Activated CD8-positive, alpha-beta memory T cell treated with anti-CD3 and anti-CD28 coated beads for 24 hours (primary cell): Measurements from ENCODE around the gene STAG3.

Source experiments
- DNase-seq: peaks from one replicate; pipeline ENCODE4 v3.0.0-alpha.2; 2020

The STAG3 gene

GRCh38 chr7:100156331-100157068, 21.2 kb upstream of the STAG3 start:
- DNase-seq, result no peak

DNA sequence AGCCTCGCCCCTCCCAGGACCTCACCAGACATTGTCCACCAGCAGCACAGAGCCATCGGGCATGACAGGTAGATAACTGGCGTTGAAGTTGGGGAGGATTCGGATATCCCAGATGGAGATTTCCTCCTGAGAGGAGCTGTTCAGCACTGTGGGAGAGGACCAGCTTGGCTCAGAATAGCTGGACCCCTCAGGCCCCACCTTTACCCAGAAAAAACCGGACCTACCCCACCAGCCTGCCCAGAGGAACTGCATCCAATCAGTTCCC, 20.7 kb upstream of the STAG3 start:
- no peak for DNase-seq

DNA sequence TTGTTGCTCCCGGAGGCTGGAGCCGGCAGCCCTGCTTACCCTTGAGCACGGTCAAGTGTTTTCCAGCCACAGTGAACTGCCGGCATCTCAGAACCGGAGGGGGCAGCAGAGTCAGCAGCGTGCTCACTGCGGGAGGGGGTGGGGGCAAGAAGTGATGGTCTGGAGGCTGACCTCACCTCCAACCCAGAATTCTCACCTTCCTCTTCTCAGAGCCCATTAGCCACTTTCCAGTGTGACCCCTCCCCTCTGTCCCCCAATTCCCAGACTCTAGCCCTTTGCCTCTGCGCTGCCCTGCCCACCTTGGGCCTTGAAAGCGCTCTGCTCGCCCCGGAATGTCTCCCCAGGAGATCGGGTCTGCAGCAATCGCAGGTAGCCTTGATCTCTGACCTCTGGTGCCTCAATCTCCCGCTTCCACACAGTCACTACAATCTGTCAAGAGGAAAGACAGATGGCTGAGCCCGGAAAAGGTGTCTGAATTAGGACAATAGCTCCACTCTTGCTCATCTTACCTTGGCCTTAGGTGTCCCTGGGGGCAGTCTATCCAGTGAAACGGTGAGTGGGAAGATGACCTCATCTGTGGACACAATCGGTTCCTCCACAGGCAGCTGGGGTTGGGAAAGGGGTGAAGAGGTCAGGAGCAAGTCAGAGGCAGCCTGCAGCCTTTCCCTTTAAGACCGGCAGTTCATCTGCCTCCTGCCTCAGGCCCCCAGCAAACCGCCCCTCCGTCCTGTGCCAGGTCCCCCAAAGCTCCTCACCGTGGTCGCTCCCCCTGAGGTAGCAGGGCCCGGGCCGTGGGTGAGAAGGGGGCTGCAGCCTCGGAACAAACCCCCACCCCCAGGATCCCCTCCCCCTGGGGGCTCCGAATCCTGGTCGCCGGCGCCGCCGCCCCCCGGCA, 20.1 kb upstream of the STAG3 start:
- no peak for DNase-seq

DNA sequence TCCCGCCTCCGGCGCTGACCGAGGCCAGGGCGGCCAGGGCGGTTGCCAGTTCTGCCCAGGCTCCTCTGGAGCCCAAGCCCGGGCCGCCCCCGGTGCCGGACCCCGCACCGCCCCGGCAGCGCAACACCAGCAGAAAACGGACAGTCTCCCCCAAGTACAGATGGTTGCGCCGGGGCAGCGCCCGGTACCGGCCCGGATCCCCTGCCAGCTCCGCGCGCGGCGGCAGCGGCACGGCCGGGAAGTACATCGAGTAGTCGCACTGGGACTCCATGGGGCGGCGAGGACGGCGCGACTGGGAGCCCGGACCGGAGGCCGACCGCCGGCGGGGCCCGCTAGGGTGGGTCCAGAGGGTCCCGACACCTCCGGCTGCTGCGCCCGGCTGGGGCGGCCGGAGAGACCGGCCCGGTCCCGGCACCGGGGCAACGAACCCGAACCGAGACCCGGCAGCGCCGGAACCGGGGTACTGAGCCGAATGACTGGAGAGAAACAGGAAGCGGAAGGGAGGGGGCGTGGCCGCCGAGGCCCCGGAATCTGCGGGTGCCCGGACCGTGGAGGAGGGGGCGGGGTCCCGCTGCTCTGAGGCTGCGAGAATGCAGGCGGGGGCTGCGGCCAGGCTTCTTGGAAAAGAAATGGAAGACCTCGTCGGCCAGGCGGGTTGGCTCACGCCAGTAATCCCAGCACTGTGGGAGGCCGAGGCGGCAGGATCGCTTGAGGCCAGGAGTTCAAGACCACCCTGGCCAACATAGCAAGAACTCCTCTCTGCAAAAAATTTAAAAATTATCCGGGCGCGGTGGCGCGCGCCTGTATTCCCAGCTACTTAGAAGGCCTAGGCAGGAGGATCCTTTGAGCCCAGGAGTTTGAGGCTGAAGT, 19.3 kb upstream of the STAG3 start, which contains the start of gene TRAPPC14:
TRAPPC14 (minus strand) TSS at position 495 of the 870 bp plus-strand sequence; CDS start at position 271, 224 bp downstream.
- peak; percentile 97 for DNase-seq

DNA sequence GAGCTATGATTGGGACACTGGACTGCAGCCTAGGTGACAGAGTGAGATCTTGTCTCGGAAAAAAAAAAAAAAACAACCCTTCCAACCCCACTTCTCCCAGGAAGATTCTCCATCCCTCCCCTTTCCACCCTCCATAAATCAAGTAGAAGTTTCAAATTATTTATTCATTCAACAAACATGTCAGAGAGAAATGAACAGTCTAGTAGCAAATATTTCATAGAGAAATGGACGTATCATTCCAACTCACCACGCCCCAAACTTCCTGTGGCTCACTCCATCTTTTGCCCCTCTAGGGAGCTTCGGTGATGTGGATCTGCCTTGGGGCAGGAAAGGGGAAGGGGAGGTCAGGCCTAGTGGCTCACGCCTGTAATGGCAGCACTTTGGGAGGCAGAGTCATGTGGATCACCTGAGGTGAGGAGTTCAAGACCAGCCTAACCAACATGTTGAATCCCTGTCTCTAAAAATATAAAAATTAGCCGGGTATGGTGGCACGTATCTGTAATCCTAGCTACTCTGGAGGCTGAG, 18.6 kb upstream of the STAG3 start:
- no peak for DNase-seq

GRCh38 chr7:100160067-100160466, 17.7 kb upstream of the STAG3 start:
- no peak for DNase-seq

- DNase-seq, result no peak
Observed at GRCh38 chr7:100163006-100163531, 14.6 kb upstream of the STAG3 start.

- no peak for DNase-seq
Observed at GRCh38 chr7:100163871-100164270, 13.8 kb upstream of the STAG3 start.

- DNase-seq, result no peak
Observed at GRCh38 chr7:100166317-100166940, 11.3 kb upstream of the STAG3 start.

- DNase-seq, result no peak
Observed at GRCh38 chr7:100166970-100167911, 10.5 kb upstream of the STAG3 start.

GRCh38 chr7:100167912-100168323, 9.8 kb upstream of the STAG3 start:
- DNase-seq, result no peak

DNA sequence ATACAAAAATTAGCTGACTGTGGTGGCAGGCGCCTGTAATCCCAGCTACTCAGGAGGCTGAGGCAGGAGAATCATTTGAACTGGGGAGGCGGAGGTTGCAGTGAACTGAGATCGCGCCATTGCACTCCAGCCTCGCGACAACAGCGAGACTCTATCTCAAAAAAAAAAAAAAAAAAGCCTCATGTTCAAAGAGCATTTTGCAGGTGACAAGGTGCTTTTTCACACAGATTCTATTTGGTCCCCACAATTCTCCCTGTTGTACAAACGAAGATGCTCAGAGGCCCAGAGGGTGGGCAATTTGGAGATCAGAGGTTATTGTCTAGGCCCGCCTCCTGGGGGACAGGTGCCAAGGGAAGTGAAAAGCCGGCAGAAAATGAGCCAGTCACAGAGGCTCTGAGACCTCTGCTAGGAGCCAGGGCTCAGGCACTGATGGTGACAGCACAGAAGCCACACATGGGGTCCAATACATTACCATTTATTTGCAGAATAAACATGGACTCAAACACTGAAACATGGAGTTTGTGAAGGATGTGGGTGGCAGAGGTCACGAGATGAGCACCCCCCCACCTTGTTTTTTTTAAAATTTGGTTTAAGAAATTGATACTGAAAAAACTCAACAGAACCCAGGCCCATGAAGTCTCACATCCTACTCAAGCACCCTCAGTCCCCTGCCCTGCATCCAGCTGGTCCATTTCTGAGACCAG, 8.4 kb upstream of the STAG3 start:
- no peak for DNase-seq

DNA sequence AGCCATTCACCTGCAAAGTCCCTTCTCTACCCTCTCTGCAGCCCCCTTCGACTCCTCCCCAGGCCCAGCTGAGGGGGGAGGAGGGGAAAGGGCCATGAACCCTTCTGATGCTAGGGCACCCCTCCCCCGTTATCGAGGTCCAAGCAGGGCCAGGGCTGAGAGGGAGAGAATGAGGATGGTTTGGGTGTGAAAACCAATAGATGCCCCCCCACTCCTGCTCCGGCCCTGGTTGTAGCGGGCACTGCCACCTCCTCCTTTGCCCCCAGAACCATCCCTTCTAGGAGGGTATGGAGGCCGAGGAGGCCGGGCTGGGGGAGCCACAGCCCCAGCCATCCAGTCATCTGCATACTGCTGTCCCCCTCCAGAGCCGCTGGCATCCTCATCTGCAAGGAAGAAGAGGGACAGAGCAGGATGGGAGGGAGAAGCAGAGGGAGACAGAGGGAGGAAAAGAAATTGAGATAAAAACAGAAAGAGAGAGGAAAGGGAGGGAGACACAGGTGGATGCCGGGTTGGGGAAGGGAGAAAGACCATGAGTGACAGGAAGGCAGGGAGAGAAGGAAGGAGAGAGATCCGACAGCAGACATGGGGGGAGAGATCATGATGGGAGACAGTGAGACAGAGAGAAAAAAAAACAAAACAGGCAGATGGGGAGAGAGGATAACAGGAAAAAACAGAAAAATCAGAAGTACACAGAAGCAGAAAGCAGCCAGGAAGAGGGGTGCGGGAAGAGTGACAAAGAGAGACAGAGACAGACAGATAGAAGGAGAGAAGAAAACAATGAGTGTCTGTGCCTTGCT, 7.4 kb upstream of the STAG3 start:
- no peak for DNase-seq

DNA sequence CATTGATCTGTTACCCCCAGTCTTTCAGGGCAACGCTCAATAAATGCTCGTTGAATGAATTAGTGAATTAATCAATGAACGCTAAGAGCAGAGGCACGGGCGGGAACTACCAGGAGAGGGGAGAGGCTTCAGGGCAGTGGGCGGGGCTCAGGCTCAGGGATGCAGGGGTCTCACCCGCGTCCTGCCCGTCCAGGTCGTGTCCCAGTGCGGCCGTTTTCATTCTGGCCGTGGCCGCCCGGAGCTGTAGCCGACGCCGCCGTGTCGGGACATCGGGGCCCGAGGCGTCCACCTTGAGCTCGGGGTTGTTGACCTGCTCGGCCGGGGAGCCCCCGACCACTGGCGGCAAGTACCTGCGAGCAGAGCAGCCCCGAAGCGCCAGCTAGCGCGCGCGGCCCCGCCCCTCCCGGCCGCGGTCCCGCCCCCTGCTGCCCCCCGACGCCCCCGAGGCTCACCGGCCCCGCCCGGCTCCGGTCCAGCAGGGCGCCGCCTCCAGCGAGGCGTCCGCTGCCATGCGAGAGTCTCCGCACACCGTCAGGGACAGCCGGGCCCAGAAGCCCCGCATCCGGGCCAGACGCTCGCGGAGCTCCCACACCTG, 6.5 kb upstream of the STAG3 start:
- no peak for DNase-seq

GRCh38 chr7:100171840-100172239, 5.9 kb upstream of the STAG3 start:
- DNase-seq, result no peak

GRCh38 chr7:100173806-100174495, 3.8 kb upstream of the STAG3 start:
- DNase-seq, result no peak

GRCh38 chr7:100174582-100174981, 3.1 kb upstream of the STAG3 start:
- DNase-seq, result no peak

GRCh38 chr7:100175296-100175935, 2.3 kb upstream of the STAG3 start:
- no peak for DNase-seq
